Epithelial cell of proximal tubule (primary cell): Measurements from ENCODE around the gene MOGAT1. TPM values are rescaled to one million over a fixed set of nuclear protein-coding genes. Genes with fewer than 3 reads are reported as not detected.

Source experiments
- DNase-seq: peaks from one replicate; pipeline ENCODE4 v3.0.0-alpha.2; 2011; ENCODE audit warnings: low read depth
- H3K4me3 ChIP-seq: 2 replicates; pipeline ENCODE4 v1.5.1; 2011; ENCODE audit warnings: low read depth, mild to moderate bottlenecking, low read length
- total RNA-seq: library from RNA; depleted of rRNA; stranded (reverse); fragments of >200 nt; gene quantifications from 2 replicates; pipeline ENCODE4 v1.2.3, GENCODE V29; 2015
- TF ChIP-seq, protein P1 (sequence below): conservative IDR thresholded peaks from 2 replicates; pipeline ENCODE4 v1.5.1; 2012; ENCODE audit warnings: low read depth, mild to moderate bottlenecking, low read length

Gene MOGAT1
- total RNA-seq, 1 donor from 2014 or later = not detected

- TF ChIP-seq, protein P1, sequence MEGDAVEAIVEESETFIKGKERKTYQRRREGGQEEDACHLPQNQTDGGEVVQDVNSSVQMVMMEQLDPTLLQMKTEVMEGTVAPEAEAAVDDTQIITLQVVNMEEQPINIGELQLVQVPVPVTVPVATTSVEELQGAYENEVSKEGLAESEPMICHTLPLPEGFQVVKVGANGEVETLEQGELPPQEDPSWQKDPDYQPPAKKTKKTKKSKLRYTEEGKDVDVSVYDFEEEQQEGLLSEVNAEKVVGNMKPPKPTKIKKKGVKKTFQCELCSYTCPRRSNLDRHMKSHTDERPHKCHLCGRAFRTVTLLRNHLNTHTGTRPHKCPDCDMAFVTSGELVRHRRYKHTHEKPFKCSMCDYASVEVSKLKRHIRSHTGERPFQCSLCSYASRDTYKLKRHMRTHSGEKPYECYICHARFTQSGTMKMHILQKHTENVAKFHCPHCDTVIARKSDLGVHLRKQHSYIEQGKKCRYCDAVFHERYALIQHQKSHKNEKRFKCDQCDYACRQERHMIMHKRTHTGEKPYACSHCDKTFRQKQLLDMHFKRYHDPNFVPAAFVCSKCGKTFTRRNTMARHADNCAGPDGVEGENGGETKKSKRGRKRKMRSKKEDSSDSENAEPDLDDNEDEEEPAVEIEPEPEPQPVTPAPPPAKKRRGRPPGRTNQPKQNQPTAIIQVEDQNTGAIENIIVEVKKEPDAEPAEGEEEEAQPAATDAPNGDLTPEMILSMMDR = no peak
- DNase-seq = no peak
- H3K4me3 ChIP-seq = no peak overlapping the region
Measured at GRCh38 chr2:222637067-222637466, 34.4 kb upstream of the MOGAT1 start.

DNA sequence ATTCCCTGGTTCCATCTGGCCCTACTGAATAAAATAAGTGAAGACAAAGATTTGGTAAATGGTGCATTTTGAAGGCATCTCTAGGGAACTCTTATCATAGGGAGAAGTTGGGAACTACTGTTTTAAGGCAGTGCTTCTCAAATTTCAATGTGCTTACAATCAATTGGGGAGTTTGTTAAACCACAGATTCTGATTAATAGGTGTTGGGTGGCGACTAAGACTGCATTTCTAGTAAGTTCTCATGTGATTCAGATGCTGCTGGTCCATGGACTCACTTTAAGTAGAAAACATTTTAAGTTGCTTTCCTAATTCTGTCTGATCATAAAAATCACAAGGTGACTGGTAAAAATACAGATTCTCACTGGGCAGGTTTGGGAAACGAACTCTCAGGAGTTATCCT is 30.1 kb upstream of the MOGAT1 start:
- DNase-seq = no peak
- TF ChIP-seq, protein P1 = no peak
- H3K4me3 ChIP-seq = no peak overlapping the region

DNA sequence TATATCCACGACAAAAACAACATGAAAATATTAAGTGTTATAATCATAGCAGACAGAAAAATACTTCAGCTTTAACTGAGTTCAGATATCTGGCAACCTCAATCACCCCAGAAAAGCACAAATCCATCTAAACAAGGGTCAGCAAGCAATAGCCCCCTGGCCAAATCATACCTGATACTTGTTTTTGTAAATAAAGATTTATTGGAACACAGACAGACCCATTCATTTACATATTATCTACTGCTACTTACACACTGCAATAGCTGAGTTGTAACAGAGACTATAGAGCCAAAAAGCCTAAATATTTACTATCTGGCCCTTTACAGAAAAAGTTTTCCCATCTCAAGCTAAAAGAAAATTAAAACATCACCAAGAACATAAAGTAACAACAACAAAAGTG is 28.3 kb upstream of the MOGAT1 start:
- H3K4me3 ChIP-seq = no peak overlapping the region
- TF ChIP-seq, protein P1 = no peak
- DNase-seq = no peak

GRCh38 chr2:222646008-222646407 is 25.4 kb upstream of the MOGAT1 start:
- TF ChIP-seq, protein P1 = no peak
- DNase-seq = no peak
- H3K4me3 ChIP-seq = no peak overlapping the region

- no peak overlapping the region for H3K4me3 ChIP-seq
- TF ChIP-seq, protein P1 = no peak
- no peak for DNase-seq
Measured at GRCh38 chr2:222649801-222650200, 21.7 kb upstream of the MOGAT1 start.

GRCh38 chr2:222651718-222652418 is 19.6 kb upstream of the MOGAT1 start:
- DNase-seq = no peak
- H3K4me3 ChIP-seq = no peak overlapping the region
- TF ChIP-seq, protein P1 = no peak
